Chondrocyte (in vitro differentiated cells): ENCODE data around the gene AURKAIP1. TPM values are rescaled to one million over a fixed set of nuclear protein-coding genes. Genes with fewer than 3 reads are reported as not detected.
A peak's percentile ranks its signal among the peaks of the same experiment; 100 is the strongest.

Experiments
- DNase-seq: peaks from one replicate; pipeline ENCODE4 v3.0.0; 2021; ENCODE audit warnings: mixed read lengths, low spot score
- H3K27ac Mint-ChIP-seq: one replicate; pipeline ENCODE4 v1.8.0; 2021; ENCODE audit warnings: mild to moderate bottlenecking, moderate library complexity, mixed read lengths; ENCODE audit not compliant: unreplicated experiment
- H3K27me3 Mint-ChIP-seq: 2 replicates; pipeline ENCODE4 v1.8.0; 2021; ENCODE audit warnings: low read depth, mixed read lengths
- H3K36me3 Mint-ChIP-seq: 2 replicates; pipeline ENCODE4 v1.8.0; 2021; ENCODE audit warnings: low read depth, mixed read lengths
- H3K4me1 Mint-ChIP-seq: 2 replicates; pipeline ENCODE4 v1.8.0; 2021; ENCODE audit warnings: low read depth, mild to moderate bottlenecking, mixed read lengths
- H3K4me3 Mint-ChIP-seq: one replicate; pipeline ENCODE4 v1.8.0; 2021; ENCODE audit warnings: mild to moderate bottlenecking, moderate library complexity, mixed read lengths; ENCODE audit not compliant: unreplicated experiment
- H3K9me3 Mint-ChIP-seq: 2 replicates; pipeline ENCODE4 v1.8.0; 2021; ENCODE audit warnings: low read depth, mixed read lengths
- CTCF ChIP-seq: fragments of 200-600 bp; sonication (generic); IDR thresholded peaks from 2 replicates; pipeline ENCODE4 v1.5.0; 2021; ENCODE audit warnings: antibody characterized with exemption, mild to moderate bottlenecking, moderate library complexity
- total RNA-seq: library from RNA; stranded (reverse); gene quantifications from 3 replicates; pipeline ENCODE4 v1.2.1, GENCODE V29; 2021

Gene AURKAIP1
- total RNA-seq, 1 donor from 2014 or later: 89.0 TPM

GRCh38 chr1:1377540-1378205 lies 2.7 kb upstream of the AURKAIP1 start:
- DNase-seq: no peak
- Mint-ChIP-seq H3K9me3 (no peaks in the 10 kb centered on the region), H3K27ac (peak overlapping the region; percentile 45), H3K4me1 (peaks cover 23% of the 10 kb centered on the region), H3K36me3 (peaks cover 2% of the 10 kb centered on the region), H3K4me3 (no peak overlapping the region), H3K27me3 (no peaks in the 10 kb centered on the region)
- no peak for TF ChIP-seq CTCF

- peak overlapping the region; percentile 96 for H3K27ac Mint-ChIP-seq
Observed at GRCh38 chr1:1376551-1377226, 1.7 kb upstream of the AURKAIP1 start.

GRCh38 chr1:1374589-1374928 lies 448 bp downstream of the AURKAIP1 start:
- Mint-ChIP-seq H3K27ac (peak overlapping the region; percentile 79), H3K4me3 (peak overlapping the region; percentile 83), H3K4me1 (peaks cover 26% of the 10 kb centered on the region)

More at GRCh38 chr1:1376551-1377226, 1.7 kb upstream of the AURKAIP1 start:
- H3K9me3 Mint-ChIP-seq: no peaks in the 10 kb centered on the region
- TF ChIP-seq CTCF: no peak
- no peak for DNase-seq
- H3K36me3 Mint-ChIP-seq: peaks cover 2% of the 10 kb centered on the region
- peak overlapping the region; percentile 9 for H3K4me3 Mint-ChIP-seq
- no peaks in the 10 kb centered on the region for H3K27me3 Mint-ChIP-seq
- peaks cover 26% of the 10 kb centered on the region for H3K4me1 Mint-ChIP-seq

GRCh38 chr1:1373815-1374588 lies 1.0 kb downstream of the AURKAIP1 start:
- peaks cover 26% of the 10 kb centered on the region for H3K4me1 Mint-ChIP-seq
- H3K27me3 Mint-ChIP-seq: no peaks in the 10 kb centered on the region
- no peak for TF ChIP-seq CTCF
- no peaks in the 10 kb centered on the region for H3K9me3 Mint-ChIP-seq
- peaks cover 2% of the 10 kb centered on the region for H3K36me3 Mint-ChIP-seq
- no peak for DNase-seq
- peak overlapping the region; percentile 83 for H3K4me3 Mint-ChIP-seq
- H3K27ac Mint-ChIP-seq: peak overlapping the region; percentile 79

More at GRCh38 chr1:1374589-1374928, 448 bp downstream of the AURKAIP1 start:
- DNase-seq: no peak
- Mint-ChIP-seq H3K9me3 (no peaks in the 10 kb centered on the region), H3K27me3 (no peaks in the 10 kb centered on the region), H3K36me3 (peaks cover 2% of the 10 kb centered on the region)
- no peak for TF ChIP-seq CTCF

- TF ChIP-seq CTCF: no peak
- Mint-ChIP-seq H3K27ac (no peak overlapping the region), H3K9me3 (no peaks in the 10 kb centered on the region)
Observed at GRCh38 chr1:1373051-1373814, 1.8 kb downstream of the AURKAIP1 start.

More at GRCh38 chr1:1373051-1373814, 1.8 kb downstream of the AURKAIP1 start:
- DNase-seq: no peak
- Mint-ChIP-seq H3K4me3 (peak overlapping the region; percentile 51), H3K27me3 (no peaks in the 10 kb centered on the region), H3K4me1 (peaks cover 26% of the 10 kb centered on the region), H3K36me3 (peaks cover 2% of the 10 kb centered on the region)
